HepG2 (cell line): ENCODE data around the gene APRT. TPM values are rescaled to one million over a fixed set of nuclear protein-coding genes. Genes with fewer than 3 reads are reported as not detected.

Experiments
- CCDC6 ChIP-seq: sonication (generic); formaldehyde crosslinking; IDR thresholded peaks from 2 replicates; pipeline ENCODE4 v1.8.1; 2022; ENCODE audit warnings: mild to moderate bottlenecking, missing genetic modification reagents, moderate library complexity
- DNMT1 ChIP-seq: sonication (generic); formaldehyde crosslinking; IDR thresholded peaks from 2 replicates; pipeline ENCODE4 v1.5.1; 2020; ENCODE audit warnings: mild to moderate bottlenecking, missing genetic modification reagents
- DRAP1 ChIP-seq: IDR thresholded peaks from 2 replicates; pipeline ENCODE4 v1.6.1; 2016; ENCODE audit warnings: missing genetic modification reagents, missing compliant biosample characterization
- ETV6 ChIP-seq: sonication (generic); formaldehyde crosslinking; conservative IDR thresholded peaks from 2 replicates; pipeline ENCODE4 v1.4.0; 2020; ENCODE audit warnings: missing genetic modification reagents
- HDAC2 ChIP-seq: sonication (generic); formaldehyde crosslinking; IDR thresholded peaks from 2 replicates; pipeline ENCODE4 v1.4.0; 2020; ENCODE audit warnings: missing genetic modification reagents
- HNF4A ChIP-seq: sonication (generic); formaldehyde crosslinking; IDR thresholded peaks from 2 replicates; pipeline ENCODE4 v1.4.0; 2020; ENCODE audit warnings: missing genetic modification reagents
- HOXD1 ChIP-seq: sonication (generic); formaldehyde crosslinking; IDR thresholded peaks from 2 replicates; pipeline ENCODE4 v1.5.0; 2020; ENCODE audit warnings: missing genetic modification reagents
- IKZF4 ChIP-seq: sonication (generic); formaldehyde crosslinking; IDR thresholded peaks from 2 replicates; pipeline ENCODE4 v1.5.1; 2020; ENCODE audit warnings: borderline replicate concordance, mild to moderate bottlenecking, low read depth, missing genetic modification reagents; ENCODE audit errors: not compliant biosample characterization
- MIER2 ChIP-seq: IDR thresholded peaks from 2 replicates; pipeline ENCODE4 v1.6.1; 2016; ENCODE audit warnings: missing biosample characterization, missing genetic modification reagents
- NONO ChIP-seq, 2 experiments: fragments of 450-650 bp in 1 of 2; sonication (generic) in 1 of 2; formaldehyde crosslinking in 1 of 2; IDR thresholded peaks in 1 of 2; conservative IDR thresholded peaks in 1 of 2; 2 replicates each; pipeline versions ENCODE4 v1.6.1 to v1.8.0; 2017 to 2022; ENCODE audit warnings: mild to moderate bottlenecking in 1 of 2, missing genetic modification reagents in 1 of 2, moderate library complexity in 1 of 2
- SOX5 ChIP-seq: IDR thresholded peaks from 2 replicates; pipeline ENCODE4 v1.6.1; 2016; ENCODE audit warnings: borderline replicate concordance
- TAF15 ChIP-seq: fragments of 200-400 bp; formaldehyde crosslinking; IDR thresholded peaks from one replicate; pipeline ENCODE4 v1.6.1; 2018; ENCODE audit warnings: mild to moderate bottlenecking, low read depth, low read length; ENCODE audit not compliant: poor library complexity, severe bottlenecking
- XBP1 ChIP-seq: sonication (generic); formaldehyde crosslinking; IDR thresholded peaks from 2 replicates; pipeline ENCODE4 v1.5.0; 2020; ENCODE audit warnings: missing genetic modification reagents
- ZBTB25 ChIP-seq: IDR thresholded peaks from 2 replicates; pipeline ENCODE4 v1.6.1; 2018; ENCODE audit warnings: missing genetic modification reagents
- ZNF431 ChIP-seq: sonication (generic); formaldehyde crosslinking; IDR thresholded peaks from 2 replicates; pipeline ENCODE4 v1.9.0; 2022; ENCODE audit warnings: missing genetic modification reagents, low read depth, mild to moderate bottlenecking, borderline replicate concordance
- ZNF468 ChIP-seq: sonication (generic); formaldehyde crosslinking; IDR thresholded peaks from 2 replicates; pipeline ENCODE4 v1.8.0; 2022; ENCODE audit warnings: mild to moderate bottlenecking, moderate library complexity, missing genetic modification reagents
- ZNF660 ChIP-seq: sonication (generic); formaldehyde crosslinking; IDR thresholded peaks from 2 replicates; pipeline ENCODE4 v1.5.1; 2020; ENCODE audit warnings: mild to moderate bottlenecking, low read depth, missing genetic modification reagents, borderline replicate concordance
- ZNF761 ChIP-seq: sonication (generic); formaldehyde crosslinking; conservative IDR thresholded peaks from 2 replicates; pipeline ENCODE4 v1.4.0; 2020; ENCODE audit warnings: mild to moderate bottlenecking, missing genetic modification reagents
- ZSCAN21 ChIP-seq: sonication (generic); formaldehyde crosslinking; IDR thresholded peaks from 2 replicates; pipeline ENCODE4 v1.8.0; 2022; ENCODE audit warnings: mild to moderate bottlenecking, missing genetic modification reagents, moderate library complexity, borderline replicate concordance
- polyA plus RNA-seq, 8 experiments: library from polyadenylated mRNA; depleted of rRNA in 3 of 8; stranded (reverse) in 7 of 8; unstranded in 1 of 8; fragments of >200 nt; fragmentation: Illumina TruSeq in 4 of 8; extraction: Trizol in 4 of 8; gene quantifications; 2 replicates each; pipeline versions ENCODE4 v1.2.1 to v1.2.3, GENCODE V29; 2011 to 2016; ENCODE audit warnings: low read depth in 4 of 8, missing spikeins in 1 of 8, mixed read lengths in 1 of 8; ENCODE audit not compliant: insufficient read depth in 1 of 8
- total RNA-seq, 5 experiments: library from RNA; depleted of rRNA; stranded (reverse); fragments of >200 nt; fragmentation: Illumina TruSeq; extraction: Trizol; gene quantifications; 2 replicates each; pipeline ENCODE4 v1.2.3, GENCODE V29; 2016; ENCODE audit warnings: low read depth in 1 of 5
- TF ChIP-seq, protein P1 (sequence below): sonication (generic); formaldehyde crosslinking; IDR thresholded peaks from 2 replicates; pipeline ENCODE4 v1.5.0; 2020; ENCODE audit warnings: mild to moderate bottlenecking, missing genetic modification reagents
- TF ChIP-seq, protein P2 (sequence below): sonication (generic); formaldehyde crosslinking; IDR thresholded peaks from 2 replicates; pipeline ENCODE4 v1.4.0; 2020; ENCODE audit warnings: missing genetic modification reagents
- TF ChIP-seq, protein P3 (sequence below): sonication (generic); formaldehyde crosslinking; IDR thresholded peaks from 2 replicates; pipeline ENCODE4 v1.4.0; 2020; ENCODE audit warnings: missing genetic modification reagents, mild to moderate bottlenecking, borderline replicate concordance

Gene APRT
- total and polyA plus RNA-seq, 2 of the 13 experiments (the other 11 are each of a cell fraction or from before 2014, with no cell fraction given) = 155 to 242 TPM

DNA sequence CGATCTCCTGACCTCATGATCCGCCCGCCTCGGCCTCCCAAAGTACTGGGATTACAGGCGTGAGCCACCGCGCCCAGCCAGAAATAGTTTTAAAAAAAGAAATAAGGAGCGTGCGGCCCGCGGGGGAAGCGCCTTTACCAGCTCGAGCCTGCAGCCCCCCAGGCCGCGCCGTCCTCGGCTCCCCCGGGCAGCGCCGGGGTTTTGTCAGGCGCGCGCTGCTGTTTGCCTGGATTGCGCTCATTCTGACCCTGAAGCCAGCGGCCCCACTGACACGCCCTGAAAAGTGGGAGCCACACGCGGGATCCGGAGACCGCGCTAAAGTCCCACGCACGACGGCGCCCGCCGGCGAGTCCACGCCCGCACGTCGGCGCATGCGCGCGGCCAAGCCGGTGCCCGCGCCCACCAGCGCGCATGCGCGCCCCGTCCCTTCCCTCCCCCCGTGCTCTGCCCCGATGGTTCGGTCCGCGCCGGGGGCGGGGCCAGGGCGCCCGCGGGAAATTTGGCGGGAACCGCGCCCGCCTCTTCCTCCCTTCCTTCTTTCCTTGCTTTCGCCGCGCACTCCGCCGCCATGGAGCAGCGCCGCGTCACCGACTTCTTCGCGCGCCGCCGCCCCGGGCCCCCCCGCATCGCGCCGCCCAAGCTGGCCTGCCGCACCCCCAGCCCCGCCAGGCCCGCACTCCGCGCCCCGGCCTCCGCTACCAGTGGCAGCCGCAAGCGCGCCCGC, 8.3 kb downstream of the APRT start, which contains the start of gene CDT1 (continued):
- TF ChIP-seq, protein P1, sequence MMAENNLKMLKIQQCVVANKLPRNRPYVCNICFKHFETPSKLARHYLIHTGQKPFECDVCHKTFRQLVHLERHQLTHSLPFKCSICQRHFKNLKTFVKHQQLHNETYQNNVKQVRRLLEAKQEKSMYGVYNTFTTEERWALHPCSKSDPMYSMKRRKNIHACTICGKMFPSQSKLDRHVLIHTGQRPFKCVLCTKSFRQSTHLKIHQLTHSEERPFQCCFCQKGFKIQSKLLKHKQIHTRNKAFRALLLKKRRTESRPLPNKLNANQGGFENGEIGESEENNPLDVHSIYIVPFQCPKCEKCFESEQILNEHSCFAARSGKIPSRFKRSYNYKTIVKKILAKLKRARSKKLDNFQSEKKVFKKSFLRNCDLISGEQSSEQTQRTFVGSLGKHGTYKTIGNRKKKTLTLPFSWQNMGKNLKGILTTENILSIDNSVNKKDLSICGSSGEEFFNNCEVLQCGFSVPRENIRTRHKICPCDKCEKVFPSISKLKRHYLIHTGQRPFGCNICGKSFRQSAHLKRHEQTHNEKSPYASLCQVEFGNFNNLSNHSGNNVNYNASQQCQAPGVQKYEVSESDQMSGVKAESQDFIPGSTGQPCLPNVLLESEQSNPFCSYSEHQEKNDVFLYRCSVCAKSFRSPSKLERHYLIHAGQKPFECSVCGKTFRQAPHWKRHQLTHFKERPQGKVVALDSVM (CRISPR knock-in tag) = peak; percentile 43; the same call in 1 of the 2 replicates
- TF ChIP-seq, protein P2, sequence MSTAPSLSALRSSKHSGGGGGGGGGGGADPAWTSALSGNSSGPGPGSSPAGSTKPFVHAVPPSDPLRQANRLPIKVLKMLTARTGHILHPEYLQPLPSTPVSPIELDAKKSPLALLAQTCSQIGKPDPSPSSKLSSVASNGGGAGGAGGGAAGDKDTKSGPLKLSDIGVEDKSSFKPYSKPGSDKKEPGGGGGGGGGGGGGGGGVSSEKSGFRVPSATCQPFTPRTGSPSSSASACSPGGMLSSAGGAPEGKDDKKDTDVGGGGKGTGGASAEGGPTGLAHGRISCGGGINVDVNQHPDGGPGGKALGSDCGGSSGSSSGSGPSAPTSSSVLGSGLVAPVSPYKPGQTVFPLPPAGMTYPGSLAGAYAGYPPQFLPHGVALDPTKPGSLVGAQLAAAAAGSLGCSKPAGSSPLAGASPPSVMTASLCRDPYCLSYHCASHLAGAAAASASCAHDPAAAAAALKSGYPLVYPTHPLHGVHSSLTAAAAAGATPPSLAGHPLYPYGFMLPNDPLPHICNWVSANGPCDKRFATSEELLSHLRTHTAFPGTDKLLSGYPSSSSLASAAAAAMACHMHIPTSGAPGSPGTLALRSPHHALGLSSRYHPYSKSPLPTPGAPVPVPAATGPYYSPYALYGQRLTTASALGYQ (CRISPR knock-in tag) = no peak
- TF ChIP-seq TAF15 (no peak), ETV6 (0 out of 2 replicates have a peak, but pooled peaks have one; percentile 80), ZNF431 (CRISPR knock-in tag) (peak; percentile 81), HOXD1 (CRISPR knock-in tag) (peak; percentile 75; the same call in 1 of the 2 replicates), HNF4A (CRISPR knock-in tag) (no peak), DNMT1 (no peak), XBP1 (CRISPR knock-in tag) (0 out of 2 replicates have a peak, but pooled peaks have one; percentile 60), SOX5 (CRISPR knock-in tag) (no peak), ZNF660 (CRISPR knock-in tag) (no peak), DRAP1 (no peak), HDAC2 (CRISPR knock-in tag) (peak; percentile 83), ZBTB25 (CRISPR knock-in tag) (0 out of 2 replicates have a peak, but pooled peaks have one; percentile 25), IKZF4 (CRISPR knock-in tag) (peak; percentile 49), ZNF468 (0 out of 2 replicates have a peak, but pooled peaks have one; percentile 46), MIER2 (CRISPR knock-in tag) (no peak), NONO (IDR thresholded peaks at IDR 0.05) (no peak), NONO (CRISPR knock-in tag; conservative IDR thresholded peaks at IDR 0.05) (no peak), ZNF761 (CRISPR knock-in tag) (peak; percentile 71; the same call in 1 of the 2 replicates), CCDC6 (CRISPR knock-in tag) (peak; percentile 94), ZSCAN21 (CRISPR knock-in tag) (peak; percentile 70; the same call in 1 of the 2 replicates)
- TF ChIP-seq, protein P3, sequence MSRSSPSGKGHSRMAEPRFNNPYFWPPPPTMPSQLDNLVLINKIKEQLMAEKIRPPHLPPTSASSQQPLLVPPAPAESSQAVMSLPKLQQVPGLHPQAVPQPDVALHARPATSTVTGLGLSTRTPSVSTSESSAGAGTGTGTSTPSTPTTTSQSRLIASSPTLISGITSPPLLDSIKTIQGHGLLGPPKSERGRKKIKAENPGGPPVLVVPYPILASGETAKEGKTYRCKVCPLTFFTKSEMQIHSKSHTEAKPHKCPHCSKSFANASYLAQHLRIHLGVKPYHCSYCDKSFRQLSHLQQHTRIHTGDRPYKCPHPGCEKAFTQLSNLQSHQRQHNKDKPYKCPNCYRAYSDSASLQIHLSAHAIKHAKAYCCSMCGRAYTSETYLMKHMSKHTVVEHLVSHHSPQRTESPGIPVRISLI (CRISPR knock-in tag) = no peak
